ENCODE results near the gene GLB1L2.

GLB1L2 gene

GRCh38 chr11:134379241-134379640, 47.5 kb downstream of the GLB1L2 start:
- no peaks in the 10 kb centered on the region for H3K27me3 ChIP-seq (ENCODE audit: insufficient read depth, low read length, poor library complexity)
- no peak overlapping the region for H3K4me3 ChIP-seq (ENCODE audit: low read depth in 1 of 2, low read length in 2 of 2)
- H3K4me2 ChIP-seq (ENCODE audit: insufficient read depth, low read length), result no peak overlapping the region
- no peaks in the 10 kb centered on the region for H3K9me3 ChIP-seq (ENCODE audit: insufficient read depth, low read length, severe bottlenecking)
- no peaks in the 10 kb centered on the region for H4K20me1 ChIP-seq (ENCODE audit: insufficient read depth, low read length)
- TF ChIP-seq, protein P1, sequence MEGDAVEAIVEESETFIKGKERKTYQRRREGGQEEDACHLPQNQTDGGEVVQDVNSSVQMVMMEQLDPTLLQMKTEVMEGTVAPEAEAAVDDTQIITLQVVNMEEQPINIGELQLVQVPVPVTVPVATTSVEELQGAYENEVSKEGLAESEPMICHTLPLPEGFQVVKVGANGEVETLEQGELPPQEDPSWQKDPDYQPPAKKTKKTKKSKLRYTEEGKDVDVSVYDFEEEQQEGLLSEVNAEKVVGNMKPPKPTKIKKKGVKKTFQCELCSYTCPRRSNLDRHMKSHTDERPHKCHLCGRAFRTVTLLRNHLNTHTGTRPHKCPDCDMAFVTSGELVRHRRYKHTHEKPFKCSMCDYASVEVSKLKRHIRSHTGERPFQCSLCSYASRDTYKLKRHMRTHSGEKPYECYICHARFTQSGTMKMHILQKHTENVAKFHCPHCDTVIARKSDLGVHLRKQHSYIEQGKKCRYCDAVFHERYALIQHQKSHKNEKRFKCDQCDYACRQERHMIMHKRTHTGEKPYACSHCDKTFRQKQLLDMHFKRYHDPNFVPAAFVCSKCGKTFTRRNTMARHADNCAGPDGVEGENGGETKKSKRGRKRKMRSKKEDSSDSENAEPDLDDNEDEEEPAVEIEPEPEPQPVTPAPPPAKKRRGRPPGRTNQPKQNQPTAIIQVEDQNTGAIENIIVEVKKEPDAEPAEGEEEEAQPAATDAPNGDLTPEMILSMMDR (IDR thresholded peaks at IDR 0.05; ENCODE audit: borderline replicate concordance, extremely low read depth, low read length, poor library complexity, severe bottlenecking), result no peak
- no peak for TF ChIP-seq EZH2 (IDR thresholded peaks at IDR 0.05; ENCODE audit: borderline replicate concordance, low read depth, low read length, severe bottlenecking)
- ATAC-seq (ENCODE audit: insufficient read depth, low read depth) (no peak), DNase-seq (no peak)
- H3K36me3 ChIP-seq (ENCODE audit: insufficient read depth, low read length), result no peaks in the 10 kb centered on the region
- no peak overlapping the region for H3K27ac ChIP-seq (ENCODE audit: low read length)
- no peaks in the 10 kb centered on the region for H3K79me2 ChIP-seq (ENCODE audit: insufficient read depth, low read length)
- H3K4me1 ChIP-seq (ENCODE audit: insufficient read depth, low read length), result no peaks in the 10 kb centered on the region
- H2AFZ ChIP-seq (ENCODE audit: low read depth, low read length), result no peak overlapping the region
- H3K9ac ChIP-seq (ENCODE audit: low read depth, low read length), result no peak overlapping the region

- Histone ChIP-seq H3K27me3 (ENCODE audit: insufficient read depth, low read length, poor library complexity) (no peaks in the 10 kb centered on the region), H3K79me2 (ENCODE audit: insufficient read depth, low read length) (no peaks in the 10 kb centered on the region), H2AFZ (ENCODE audit: low read depth, low read length) (no peak overlapping the region), H3K9me3 (ENCODE audit: insufficient read depth, low read length, severe bottlenecking) (no peaks in the 10 kb centered on the region), H4K20me1 (ENCODE audit: insufficient read depth, low read length) (no peaks in the 10 kb centered on the region; the same call in 1 of the 2 replicates), H3K9ac (ENCODE audit: low read depth, low read length) (no peak overlapping the region), H3K4me2 (ENCODE audit: insufficient read depth, low read length) (no peak overlapping the region), H3K4me1 (ENCODE audit: insufficient read depth, low read length) (no peaks in the 10 kb centered on the region), H3K36me3 (ENCODE audit: insufficient read depth, low read length) (no peaks in the 10 kb centered on the region), H3K27ac (ENCODE audit: low read length) (no peak overlapping the region), H3K4me3 (ENCODE audit: low read depth in 1 of 2, low read length in 2 of 2) (no peak overlapping the region)
- ATAC-seq (ENCODE audit: insufficient read depth, low read depth), result no peak
- DNase-seq, result no peak
- TF ChIP-seq, protein P1 (IDR thresholded peaks at IDR 0.05; ENCODE audit: borderline replicate concordance, extremely low read depth, low read length, poor library complexity, severe bottlenecking), result no peak
- no peak for TF ChIP-seq EZH2 (IDR thresholded peaks at IDR 0.05; ENCODE audit: borderline replicate concordance, low read depth, low read length, severe bottlenecking)
These were observed 48.4 kb downstream of the GLB1L2 start for GRCh38 chr11:134380229-134380628.

GRCh38 chr11:134380785-134381184, 49.0 kb downstream of the GLB1L2 start:
- Histone ChIP-seq H3K4me2 (ENCODE audit: insufficient read depth, low read length) (no peak overlapping the region), H3K9ac (ENCODE audit: low read depth, low read length) (no peak overlapping the region), H3K4me1 (ENCODE audit: insufficient read depth, low read length) (peaks cover 5% of the 10 kb centered on the region), H3K36me3 (ENCODE audit: insufficient read depth, low read length) (no peaks in the 10 kb centered on the region), H3K4me3 (ENCODE audit: low read depth in 1 of 2, low read length in 2 of 2) (no peak overlapping the region), H4K20me1 (ENCODE audit: insufficient read depth, low read length) (no peaks in the 10 kb centered on the region; the same call in 1 of the 2 replicates), H3K9me3 (ENCODE audit: insufficient read depth, low read length, severe bottlenecking) (no peaks in the 10 kb centered on the region), H3K27me3 (ENCODE audit: insufficient read depth, low read length, poor library complexity) (no peaks in the 10 kb centered on the region), H2AFZ (ENCODE audit: low read depth, low read length) (no peak overlapping the region), H3K27ac (ENCODE audit: low read length) (no peak overlapping the region), H3K79me2 (ENCODE audit: insufficient read depth, low read length) (no peaks in the 10 kb centered on the region)
- TF ChIP-seq EZH2 (IDR thresholded peaks at IDR 0.05; ENCODE audit: borderline replicate concordance, low read depth, low read length, severe bottlenecking), result no peak
- TF ChIP-seq, protein P1 (IDR thresholded peaks at IDR 0.05; ENCODE audit: borderline replicate concordance, extremely low read depth, low read length, poor library complexity, severe bottlenecking), result peak; percentile 27
- DNase-seq (no peak), ATAC-seq (ENCODE audit: insufficient read depth, low read depth) (no peak; the same call in 2 of the 3 replicates)

DNA sequence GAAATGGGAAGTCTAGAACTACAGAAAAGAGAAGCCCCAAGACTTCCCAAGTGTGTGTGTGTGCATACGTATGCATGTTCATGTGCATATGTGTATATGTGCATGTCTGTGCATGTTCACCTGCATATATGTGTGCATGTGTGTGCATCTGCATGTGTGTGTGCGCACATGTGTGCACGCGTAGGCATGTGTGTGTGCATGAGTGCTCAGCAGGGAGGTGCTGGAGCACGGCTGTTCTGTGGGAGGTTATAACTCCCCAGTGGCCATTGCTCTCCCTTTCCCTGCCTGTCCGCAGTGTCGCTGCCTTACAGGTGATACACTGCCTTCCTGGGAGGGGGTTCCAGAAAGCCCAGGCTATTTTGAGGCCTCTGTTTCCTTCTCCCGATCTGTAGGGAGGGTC, 50.5 kb downstream of the GLB1L2 start:
- ATAC-seq (ENCODE audit: insufficient read depth, low read depth) (no peak), DNase-seq (no peak)
- Histone ChIP-seq H3K4me3 (ENCODE audit: low read depth in 1 of 2, low read length in 2 of 2) (no peak overlapping the region), H4K20me1 (ENCODE audit: insufficient read depth, low read length) (peaks cover 3% of the 10 kb centered on the region), H3K4me1 (ENCODE audit: insufficient read depth, low read length) (peaks cover 20% of the 10 kb centered on the region), H3K79me2 (ENCODE audit: insufficient read depth, low read length) (no peaks in the 10 kb centered on the region), H3K9ac (ENCODE audit: low read depth, low read length) (no peak overlapping the region), H3K27me3 (ENCODE audit: insufficient read depth, low read length, poor library complexity) (no peaks in the 10 kb centered on the region), H3K36me3 (ENCODE audit: insufficient read depth, low read length) (no peaks in the 10 kb centered on the region), H3K9me3 (ENCODE audit: insufficient read depth, low read length, severe bottlenecking) (no peaks in the 10 kb centered on the region), H2AFZ (ENCODE audit: low read depth, low read length) (no peak overlapping the region), H3K27ac (ENCODE audit: low read length) (no peak overlapping the region), H3K4me2 (ENCODE audit: insufficient read depth, low read length) (no peak overlapping the region)
- TF ChIP-seq, protein P1 (IDR thresholded peaks at IDR 0.05; ENCODE audit: borderline replicate concordance, extremely low read depth, low read length, poor library complexity, severe bottlenecking), result no peak
- TF ChIP-seq EZH2 (IDR thresholded peaks at IDR 0.05; ENCODE audit: borderline replicate concordance, low read depth, low read length, severe bottlenecking), result no peak

All from DND-41 (cell line).